Pancreas (tissue), 10 donors: ENCODE data around the gene NPLOC4. TPM values are rescaled to one million over a fixed set of nuclear protein-coding genes. Genes with fewer than 3 reads are reported as not detected.
A peak's percentile ranks its signal among the peaks of the same experiment; 100 is the strongest.

Experiments used
- ATAC-seq, 4 donors: fragments of 200-7000 bp; cut with Tn5 transposase; one replicate each; pipeline versions ENCODE4 v1.8.0 to v1.9.1; 2020; ENCODE audit warnings: mild to moderate bottlenecking in 4 of 4, moderate library complexity in 4 of 4
- DNase-seq, 6 donors: peaks; one replicate each; pipeline ENCODE4 v3.0.0-alpha.2; 2020
- FAIRE-seq: peaks from 2 replicates; lab custom pipeline; 2012; peaks lifted over from hg19 to GRCh38; lab: Jason Lieb, UNC
- H3K27ac ChIP-seq, 4 donors: fragments of 200-600 bp; sonication (generic); 1 replicate in 3 of 4; 2 replicates in 1 of 4; pipeline versions ENCODE4 v1.5.0 to v1.8.0; 2020
- H3K27me3 ChIP-seq, 4 donors: fragments of 200-600 bp; one replicate each; pipeline ENCODE4 v1.8.0; 2021
- H3K36me3 ChIP-seq, 3 donors: fragments of 200-600 bp; sonication (generic) in 1 of 3; one replicate each; pipeline versions ENCODE4 v1.5.0 to v1.8.0; 2020 to 2021
- H3K4me1 ChIP-seq, 3 donors: fragments of 200-600 bp; one replicate each; pipeline ENCODE4 v1.8.0; 2021
- H3K4me3 ChIP-seq, 4 donors: fragments of 200-600 bp; sonication (generic) in 2 of 4; one replicate each; pipeline versions ENCODE4 v1.5.0 to v1.8.0; 2020 to 2021
- H3K9me3 ChIP-seq, 4 donors: fragments of 200-600 bp; one replicate each; pipeline ENCODE4 v1.8.0; 2021
- CTCF ChIP-seq, 4 donors: fragments of 200-600 bp; sonication (generic) in 3 of 4; IDR thresholded peaks; one replicate each; pipeline versions ENCODE4 v1.5.0 to v1.8.0; 2021; ENCODE audit warnings: antibody characterized with exemption in 4 of 4
- whole genome bisulfite sequencing, 2 donors: extraction: QIAGEN DNeasy Blood & Tissue Kit; methylation state at CpG; one replicate each; pipeline ENCODE4 v1.1.7; 2013; 5-methylcytosine and 5-hydroxymethylcytosine counted together
- intact Hi-C, 3 donors: fragments of 100-400 bp; cut with DNase I; formaldehyde crosslinking; loops; one replicate each; pipeline versions ENCODE4 v1.11.1 to v1.14.2; 2022
- polyA plus RNA-seq, 2 donors: library from polyadenylated mRNA; stranded (reverse); fragments of 200-250 nt; gene quantifications; one replicate each; pipeline ENCODE4 v1.2.3, GENCODE V29; 2013
- total RNA-seq, 6 donors: library from RNA; stranded (reverse); fragmentation: NEBNext Ultra II Directional in 4 of 6; extraction: Animal tissue kit (Norgen Biotek cat#: 25700) in 4 of 6; gene quantifications; one replicate each; pipeline versions ENCODE4 v1.2.1 to v1.2.4, GENCODE V29; 2021 to 2023
- donor health status: healthy with polysubstance abuse.
- donor health status: DM: no; HTN: no; CAD: no; lungs with moderate emphysema.
- donor health status: DM: no; HTN: no; CAD: no.
- donor health status: control.
- donor health status: control.
- donor health status: Bipolar disorder and iron deficiency.
- donor health status: DM: yes; HTN: yes; CAD: no.
- donor health status: DM: no; HTN: no; CAD: no.
- donor health status: DM: no; HTN: no; CAD: no.
- donor health status: DM: yes; HTN: yes; CAD: no.

Gene NPLOC4
- total and polyA plus RNA-seq, 8 donors: 32.5 to 54.8 (median 35.3) TPM

- TF ChIP-seq CTCF (IDR thresholded peaks at IDR 0.05): no peak
- peaks cover 0 to 7% (median 0%) of the 10 kb centered on the region in 3 donors for H3K4me1 ChIP-seq
- intact Hi-C loops: no loop called here
- peaks cover 0 to 14% (median 13%) of the 10 kb centered on the region in 3 donors for H3K36me3 ChIP-seq
- no peak overlapping the region for H3K27ac ChIP-seq
- 85 to 91% methylated on average over 21 of the region's 21 CpGs for WGBS, 2 donors
- H3K27me3 ChIP-seq: no peaks in the 10 kb centered on the region
- H3K4me3 ChIP-seq: no peak overlapping the region
- no peak for DNase-seq
- no peak for ATAC-seq
- FAIRE-seq: no peak
- no peaks in the 10 kb centered on the region for H3K9me3 ChIP-seq
Measured at GRCh38 chr17:81557276-81558114, 79.4 kb downstream of the NPLOC4 start.

- Histone ChIP-seq H3K27me3 (no peaks in the 10 kb centered on the region), H3K4me1 (peaks cover 0 to 7% (median 0%) of the 10 kb centered on the region in 3 donors), H3K27ac (no peak overlapping the region), H3K4me3 (no peak overlapping the region), H3K36me3 (peaks cover 0 to 14% (median 13%) of the 10 kb centered on the region in 3 donors), H3K9me3 (no peaks in the 10 kb centered on the region)
- 84% methylated on average over 6 of the region's 6 CpGs for WGBS, 2 donors
- FAIRE-seq: no peak
- DNase-seq: no peak
- intact Hi-C loops: no loop called here
- ATAC-seq: no peak
- TF ChIP-seq CTCF (IDR thresholded peaks at IDR 0.05): no peak
Measured at GRCh38 chr17:81556863-81557262, 80.0 kb downstream of the NPLOC4 start.

- WGBS, 2 donors: 89 to 90% methylated on average over 9 of the region's 9 CpGs
- H3K4me1 ChIP-seq: peaks cover 0 to 8% (median 0%) of the 10 kb centered on the region in 3 donors
- DNase-seq (peak in 1 of 6 donors; percentile 15), FAIRE-seq (no peak), ATAC-seq (no peak)
- intact Hi-C loops: no loop called here
- H3K9me3 ChIP-seq: no peaks in the 10 kb centered on the region
- peaks cover 0 to 14% (median 13%) of the 10 kb centered on the region in 3 donors for H3K36me3 ChIP-seq
- no peaks in the 10 kb centered on the region for H3K27me3 ChIP-seq
- no peak overlapping the region for H3K4me3 ChIP-seq
- H3K27ac ChIP-seq: no peak overlapping the region
- no peak for TF ChIP-seq CTCF (IDR thresholded peaks at IDR 0.05)
Measured at GRCh38 chr17:81556175-81556691, 80.7 kb downstream of the NPLOC4 start.

DNA sequence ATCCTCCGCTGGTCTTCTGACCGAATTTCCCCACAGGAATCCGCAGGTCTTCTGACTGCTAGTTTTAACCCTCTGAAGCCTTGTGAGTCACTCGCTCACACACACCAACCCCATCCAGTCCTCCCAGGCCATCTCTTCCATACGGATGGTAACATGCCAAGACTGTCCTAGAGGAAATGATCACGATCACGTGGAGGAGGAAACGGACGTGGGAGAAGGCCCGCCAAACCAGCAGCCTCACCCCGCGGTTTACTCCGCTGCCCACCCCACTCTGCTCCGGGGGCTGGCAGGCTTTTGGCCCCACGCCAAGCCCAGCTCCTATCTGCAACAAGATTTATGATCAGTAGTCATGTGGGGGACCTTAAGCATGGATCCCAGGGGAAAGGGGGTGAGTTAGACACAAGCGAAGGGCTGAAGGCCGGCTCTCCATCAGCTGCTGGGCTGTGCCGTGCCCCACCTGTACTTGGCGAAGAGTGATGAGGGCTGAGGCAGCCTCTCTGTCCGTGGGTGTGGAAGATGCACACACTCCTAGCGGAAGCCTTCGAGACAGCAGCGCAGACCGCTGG lies 83.2 kb downstream of the NPLOC4 start:
- Histone ChIP-seq H3K27me3 (no peaks in the 10 kb centered on the region), H3K9me3 (no peaks in the 10 kb centered on the region), H3K27ac (peak overlapping the region; percentile 36 to 81 (median 72)), H3K4me3 (peak overlapping the region in 2 of 4 donors; percentile 89 to 95), H3K4me1 (peaks cover 0 to 12% (median 6%) of the 10 kb centered on the region in 3 donors), H3K36me3 (peaks cover 0 to 8% (median 8%) of the 10 kb centered on the region in 3 donors)
- 35% methylated on average over 22 to 24 of the region's 24 CpGs for WGBS, 2 donors
- intact Hi-C loops: no loop called here
- no peak for TF ChIP-seq CTCF (IDR thresholded peaks at IDR 0.05)
- no peak for FAIRE-seq
- peak in 1 of 4 donors; percentile 2 for ATAC-seq
- DNase-seq: peak in 3 of 6 donors; percentile 60 to 75 (median 72)
